Fibroblast of pulmonary artery (primary cell): ENCODE data around the gene TCF7L2.

Experiments
- DNase-seq: peaks from one replicate; pipeline ENCODE4 v3.0.0-alpha.2; 2010; ENCODE audit warnings: low read depth
- H3K4me3 ChIP-seq: replicated peaks from 2 replicates; pipeline ENCODE4 v1.5.1; 2011; ENCODE audit warnings: low read depth, mild to moderate bottlenecking, control low read depth, low read length, moderate library complexity
- CTCF ChIP-seq: IDR thresholded peaks from 2 replicates; pipeline ENCODE4 v1.5.1; 2011; ENCODE audit warnings: mild to moderate bottlenecking, control low read depth, low read length, inconsistent platforms; ENCODE audit errors: missing control alignments

The TCF7L2 gene

DNA sequence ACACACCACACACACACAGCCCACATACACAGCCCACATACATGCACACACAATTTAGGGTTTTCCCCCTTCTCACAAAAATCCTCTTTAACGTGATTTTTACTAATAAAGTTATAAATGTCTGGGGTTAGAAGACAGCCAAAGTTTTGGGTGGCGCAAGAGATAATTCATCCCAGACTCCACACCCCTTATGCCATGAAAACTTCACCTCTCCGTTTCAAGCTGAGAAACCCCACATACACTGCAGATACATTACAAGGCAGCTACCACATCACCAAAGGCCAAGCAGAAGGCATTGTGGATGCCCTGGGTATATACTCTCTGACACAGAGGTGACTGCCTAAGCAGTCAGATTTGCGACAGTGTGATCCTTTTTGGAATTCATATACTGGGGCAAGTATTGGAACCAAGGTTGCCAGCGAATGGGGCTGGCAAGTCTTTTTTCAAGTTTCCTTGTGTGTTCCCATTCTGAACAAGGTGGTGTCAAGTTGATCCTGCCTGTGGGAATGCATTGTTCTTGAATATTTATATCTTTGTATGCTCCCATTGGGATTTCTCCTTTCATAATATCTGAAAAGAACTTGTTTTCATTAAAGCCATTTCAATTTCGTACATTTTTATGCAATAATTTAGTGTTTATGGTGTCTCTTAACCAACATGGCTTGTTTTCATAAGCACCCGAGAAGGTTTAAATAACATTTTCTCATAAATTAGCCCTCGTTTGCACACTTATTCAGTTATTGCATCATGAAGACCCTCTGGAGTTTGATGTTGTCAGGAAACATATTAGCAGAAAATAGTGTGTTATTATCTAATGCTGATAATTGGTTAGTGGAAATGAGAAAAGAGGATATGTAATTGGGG, 130.2 kb downstream of the TCF7L2 start:
- TF ChIP-seq CTCF: no peak
- H3K4me3 ChIP-seq: no peak overlapping the region
- DNase-seq: no peak

DNA sequence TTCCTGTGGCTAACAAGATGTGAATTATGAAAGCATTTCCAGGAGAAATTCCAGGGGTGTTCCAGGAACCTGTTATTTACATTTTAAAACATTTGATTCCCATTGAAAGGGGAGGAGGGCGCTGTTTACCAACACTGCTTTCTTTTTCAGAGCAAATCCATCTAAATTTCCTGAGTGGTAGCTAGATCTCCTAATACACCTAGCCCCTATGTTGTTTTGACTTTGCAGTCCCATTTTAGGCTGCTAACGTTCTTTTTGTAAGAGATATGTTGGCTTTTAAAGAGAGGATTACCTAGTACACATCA, 130.8 kb downstream of the TCF7L2 start:
- peak; percentile 20 for TF ChIP-seq CTCF
- no peak for DNase-seq
- no peak overlapping the region for H3K4me3 ChIP-seq

DNA sequence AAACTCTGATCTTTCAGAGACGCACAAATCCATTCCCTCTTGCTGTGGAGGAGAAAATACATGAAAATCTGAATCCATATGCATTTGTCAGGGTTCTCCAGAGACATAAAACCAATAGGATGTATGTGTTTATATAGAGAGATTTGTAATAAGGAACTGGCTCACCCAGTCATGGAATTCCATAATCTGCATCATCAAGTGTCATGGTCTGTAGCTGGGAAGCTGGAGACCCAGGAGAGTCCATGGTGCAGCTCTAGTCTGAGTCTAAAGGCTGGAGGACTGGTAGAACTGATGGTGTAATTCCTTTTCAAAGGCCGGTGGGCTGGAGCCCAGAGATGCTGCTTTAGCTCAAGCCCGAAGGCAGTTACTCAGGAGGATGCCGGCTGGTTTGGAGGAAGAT, 134.0 kb downstream of the TCF7L2 start:
- DNase-seq: no peak
- TF ChIP-seq CTCF: no peak
- no peak overlapping the region for H3K4me3 ChIP-seq

DNA sequence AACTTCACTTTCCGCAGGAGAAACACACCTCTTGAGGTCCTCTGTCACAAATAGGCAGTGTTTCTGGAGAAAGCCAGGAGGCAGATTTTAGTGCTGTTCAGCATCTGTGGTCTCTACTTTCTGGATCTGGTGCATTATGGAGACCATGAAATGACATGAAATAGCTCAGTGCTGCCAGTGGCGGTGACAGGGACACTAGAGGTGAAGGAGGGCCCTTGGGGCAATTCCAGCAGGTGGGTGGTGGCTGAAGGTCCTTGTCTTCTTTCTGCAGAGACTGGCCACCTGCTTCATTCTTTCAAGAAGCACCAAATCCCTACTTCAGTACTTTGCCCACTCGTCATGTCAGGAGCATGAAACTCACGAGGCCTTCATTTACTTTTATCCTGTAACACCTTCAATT, 135.7 kb downstream of the TCF7L2 start:
- no peak overlapping the region for H3K4me3 ChIP-seq
- DNase-seq: no peak
- no peak for TF ChIP-seq CTCF

DNA sequence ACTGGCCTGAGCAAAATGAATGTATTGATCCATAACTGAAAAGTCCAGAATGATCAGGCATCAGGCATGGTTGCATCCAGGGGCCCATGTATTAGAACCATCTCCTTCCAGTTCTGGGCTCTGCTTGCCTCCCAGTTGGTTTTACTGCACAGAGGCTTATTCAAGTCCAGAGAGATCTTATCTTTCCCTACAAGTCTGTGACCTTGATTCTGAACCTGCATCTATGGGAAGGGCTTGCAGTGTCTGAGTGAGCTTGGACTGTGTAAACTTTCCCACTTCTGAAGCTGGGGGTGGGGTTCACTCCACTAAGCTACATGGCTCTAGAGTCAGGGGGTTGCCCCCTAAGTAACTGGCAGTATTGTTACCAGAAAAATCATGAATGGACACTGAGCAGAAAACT, 136.2 kb downstream of the TCF7L2 start:
- DNase-seq: no peak
- TF ChIP-seq CTCF: no peak
- H3K4me3 ChIP-seq: no peak overlapping the region

DNA sequence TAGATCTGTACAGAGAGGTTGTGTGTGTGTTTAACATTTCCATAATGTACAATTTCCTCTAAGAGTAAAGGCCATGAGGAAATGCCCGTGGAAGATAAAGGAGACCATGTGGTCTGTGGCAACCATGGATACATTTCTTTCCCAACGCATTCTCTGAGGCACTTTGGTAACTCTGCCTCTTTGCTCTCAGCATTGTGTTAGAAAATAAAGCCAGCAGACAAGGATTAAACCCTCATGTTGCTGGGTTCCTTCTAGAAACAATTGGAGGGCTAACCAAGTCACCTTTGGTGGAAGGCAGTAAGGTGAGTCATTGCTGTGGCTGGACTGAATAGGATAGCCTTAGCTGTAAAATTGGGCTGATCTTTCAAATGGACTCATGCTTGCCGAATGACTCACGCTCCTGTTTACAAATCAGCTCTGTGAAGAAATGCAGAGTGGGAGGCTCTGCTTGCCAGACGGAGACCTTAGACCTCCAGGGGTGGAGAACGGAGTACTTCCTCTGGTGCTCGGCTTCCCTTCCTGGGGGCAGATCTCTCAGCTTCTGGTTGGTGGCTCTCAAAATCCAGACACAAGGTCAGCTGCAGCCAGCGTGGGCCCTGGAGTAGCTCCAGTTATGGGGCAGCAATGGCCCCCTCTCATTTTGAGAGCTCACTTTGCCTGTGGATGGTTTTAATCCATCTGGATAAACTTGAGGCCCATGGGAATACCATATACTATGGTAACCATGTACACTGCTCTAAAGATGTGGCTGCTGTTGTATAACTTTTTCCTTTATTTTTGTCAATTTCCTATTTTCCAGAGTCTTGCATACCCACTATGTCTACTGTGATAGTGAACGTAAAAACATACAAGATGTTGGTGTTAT, 137.3 kb downstream of the TCF7L2 start:
- no peak overlapping the region for H3K4me3 ChIP-seq
- DNase-seq: peak; percentile 100
- no peak for TF ChIP-seq CTCF
